ENCODE results near the gene UNC93B1.

The UNC93B1 gene

GRCh38 chr11:68040101-68040956 lies 36.4 kb upstream of the UNC93B1 start:
- DNase-seq (ENCODE audit: low spot score), result peak; percentile 90

- DNase-seq (ENCODE audit: low spot score), result peak; percentile 52
These were observed 35.7 kb upstream of the UNC93B1 start for GRCh38 chr11:68039526-68040086.

- peak; percentile 94 for DNase-seq (ENCODE audit: low spot score)
These were observed 35.0 kb upstream of the UNC93B1 start, which contains the start of gene TCIRG1 for GRCh38 chr11:68038718-68039525. Gene TCIRG1, plus strand, starts transcription at chr11:68039025. Its CDS starts 2,247 bp downstream, at chr11:68041272.

GRCh38 chr11:68038226-68038717 lies 34.4 kb upstream of the UNC93B1 start:
- DNase-seq (ENCODE audit: low spot score), result no peak

GRCh38 chr11:68037411-68038225 lies 33.7 kb upstream of the UNC93B1 start:
- DNase-seq (ENCODE audit: low spot score), result no peak

GRCh38 chr11:68036717-68037239 lies 32.9 kb upstream of the UNC93B1 start:
- DNase-seq (ENCODE audit: low spot score), result no peak

GRCh38 chr11:68036141-68036716 lies 32.3 kb upstream of the UNC93B1 start:
- DNase-seq (ENCODE audit: low spot score), result no peak

- no peak for DNase-seq (ENCODE audit: low spot score)
These were observed 31.5 kb upstream of the UNC93B1 start for GRCh38 chr11:68035266-68035876.

GRCh38 chr11:68033708-68034045 lies 29.8 kb upstream of the UNC93B1 start:
- DNase-seq (ENCODE audit: low spot score), result no peak

GRCh38 chr11:68032997-68033707 lies 29.3 kb upstream of the UNC93B1 start:
- no peak for DNase-seq (ENCODE audit: low spot score)

- DNase-seq (ENCODE audit: low spot score), result no peak
These were observed 28.1 kb upstream of the UNC93B1 start for GRCh38 chr11:68032003-68032402.

GRCh38 chr11:68031144-68031464 lies 27.2 kb upstream of the UNC93B1 start:
- no peak for DNase-seq (ENCODE audit: low spot score)

GRCh38 chr11:68030318-68031143 lies 26.6 kb upstream of the UNC93B1 start, which contains the start of gene NDUFS8:
Gene NDUFS8, plus strand, starts transcription at chr11:68030681. Its CDS starts 1,471 bp downstream, at chr11:68032152.
- peak; percentile 100 for DNase-seq (ENCODE audit: low spot score)

GRCh38 chr11:68028802-68029545 lies 25.1 kb upstream of the UNC93B1 start:
- DNase-seq (ENCODE audit: low spot score), result no peak

GRCh38 chr11:68027667-68028066 lies 23.8 kb upstream of the UNC93B1 start:
- DNase-seq (ENCODE audit: low spot score), result no peak

- DNase-seq (ENCODE audit: low spot score), result no peak
These were observed 22.7 kb upstream of the UNC93B1 start for GRCh38 chr11:68026391-68027105.

- no peak for DNase-seq (ENCODE audit: low spot score)
These were observed 21.1 kb upstream of the UNC93B1 start for GRCh38 chr11:68025047-68025446.

GRCh38 chr11:68024508-68024907 lies 20.6 kb upstream of the UNC93B1 start:
- DNase-seq (ENCODE audit: low spot score), result no peak

Data from hepatic stellate cell (primary cell).